ENCODE measurements around the gene CFAP251. TPM values are rescaled to one million over a fixed set of nuclear protein-coding genes. Genes with fewer than 3 reads are reported as not detected.

The CFAP251 gene
- total RNA-seq, 2 donors from 2014 or later, result 3.6 to 7.0 TPM

- peak; percentile 66 for ATAC-seq
Observed at GRCh38 chr12:122029620-122030423, 111.4 kb downstream of the CFAP251 start.

GRCh38 chr12:122030424-122031035, 112.1 kb downstream of the CFAP251 start:
- Histone ChIP-seq H3K4me3 (no peak overlapping the region), H3K36me3 (replicated peaks in 1 of 2; ENCODE audit: insufficient read depth in 1 of 2, low read depth in 2 of 2) (no peaks in the 10 kb centered on the region), H3K27me3 (no peaks in the 10 kb centered on the region), H3K9me3 (no peaks in the 10 kb centered on the region), H3K27ac (peak overlapping the region; percentile 67 to 81 (median 72)), H3K4me1 (peaks cover 68% of the 10 kb centered on the region)
- intact Hi-C loops (cut with DNase I), result no loop called here
- no peak for DNase-seq
- WGBS, 2 donors, result 81 to 94% methylated on average over 10 to 13 of the region's 13 CpGs
- TF ChIP-seq POLR2A (IDR thresholded peaks at IDR 0.05) (no peak), CTCF (IDR thresholded peaks at IDR 0.05) (no peak)
- ATAC-seq, result no peak

More at GRCh38 chr12:122029620-122030423, 111.4 kb downstream of the CFAP251 start:
- H3K9me3 ChIP-seq, result no peaks in the 10 kb centered on the region
- no peaks in the 10 kb centered on the region for H3K36me3 ChIP-seq (replicated peaks in 1 of 2; ENCODE audit: insufficient read depth in 1 of 2, low read depth in 2 of 2)
- H3K27me3 ChIP-seq, result no peaks in the 10 kb centered on the region
- intact Hi-C loops (cut with DNase I), result no loop called here
- H3K4me1 ChIP-seq, result peaks cover 68% of the 10 kb centered on the region
- WGBS, 2 donors, result 43 to 51% methylated on average over 10 to 28 of the region's 28 CpGs
- DNase-seq, result peak; percentile 39 to 55 (median 42)
- H3K27ac ChIP-seq, result peak overlapping the region; percentile 67 to 81 (median 72)
- no peak overlapping the region for H3K4me3 ChIP-seq
- TF ChIP-seq POLR2A (IDR thresholded peaks at IDR 0.05) (peak in 1 of 3 donors; percentile 15), CTCF (IDR thresholded peaks at IDR 0.05) (no peak)

- Histone ChIP-seq H3K9me3 (no peaks in the 10 kb centered on the region), H3K27ac (peak overlapping the region in 3 of 4 donors; percentile 68 to 81 (median 76)), H3K36me3 (replicated peaks in 1 of 2; ENCODE audit: insufficient read depth in 1 of 2, low read depth in 2 of 2) (no peaks in the 10 kb centered on the region), H3K4me1 (peaks cover 66% of the 10 kb centered on the region), H3K27me3 (no peaks in the 10 kb centered on the region), H3K4me3 (no peak overlapping the region)
- DNase-seq (peak; percentile 39 to 71 (median 56)), ATAC-seq (peak; percentile 36)
- WGBS, 2 donors, result 63% methylated on average over 20 to 21 of the region's 21 CpGs
- intact Hi-C loops (cut with DNase I), result no loop called here
- TF ChIP-seq POLR2A (IDR thresholded peaks at IDR 0.05) (no peak), CTCF (IDR thresholded peaks at IDR 0.05) (peak; percentile 48 to 79 (median 63))
Observed at GRCh38 chr12:122031342-122032216, 113.2 kb downstream of the CFAP251 start.

- intact Hi-C loops (cut with DNase I), result no loop called here
- ATAC-seq, result no peak
- H3K36me3 ChIP-seq (replicated peaks in 1 of 2; ENCODE audit: insufficient read depth in 1 of 2, low read depth in 2 of 2), result no peaks in the 10 kb centered on the region
- H3K27me3 ChIP-seq, result no peaks in the 10 kb centered on the region
- no peak for DNase-seq
- WGBS, 2 donors, result 82 to 85% methylated on average over 11 of the region's 11 CpGs
- TF ChIP-seq POLR2A (IDR thresholded peaks at IDR 0.05) (no peak), CTCF (IDR thresholded peaks at IDR 0.05) (no peak)
- no peak overlapping the region for H3K27ac ChIP-seq
- H3K4me3 ChIP-seq, result no peak overlapping the region
- no peaks in the 10 kb centered on the region for H3K9me3 ChIP-seq
- peaks cover 57% of the 10 kb centered on the region for H3K4me1 ChIP-seq
Observed at GRCh38 chr12:122032580-122032979, 114.2 kb downstream of the CFAP251 start.
